Esophagus squamous epithelium (tissue), 4 donors: ENCODE data around the gene WDFY3.

Source experiments
- CTCF ChIP-seq, 6 experiments: fragments of 450-650 bp in 4 of 6; fragments of 200-600 bp in 2 of 6; sonication (generic) in 2 of 6; IDR thresholded peaks; one replicate each; pipeline ENCODE4 v1.5.1; 2016 to 2019; ENCODE audit warnings: antibody characterized with exemption in 6 of 6, mild to moderate bottlenecking in 4 of 6, moderate library complexity in 4 of 6
- POLR2A ChIP-seq, 4 donors: fragments of 450-650 bp; IDR thresholded peaks; one replicate each; pipeline ENCODE4 v1.6.1; 2017; ENCODE audit warnings: antibody characterized with exemption in 4 of 4, mild to moderate bottlenecking in 4 of 4, moderate library complexity in 3 of 4

- TF ChIP-seq CTCF (IDR thresholded peaks at IDR 0.05) (no peak), POLR2A (IDR thresholded peaks at IDR 0.05) (no peak)
Observed at GRCh38 chr4:84638092-84638491, 328.4 kb downstream of the WDFY3 start.
